Stimulated activated CD4-positive, alpha-beta T cell treated with anti-CD3 and anti-CD28 coated beads, TNF-alpha, amount 100 ng/mL, for 24 hours (primary cell): Measurements from ENCODE around the gene MRPS9.
A peak's percentile ranks its signal among the peaks of the same experiment; 100 is the strongest.

Experiments
- DNase-seq, 3 experiments: peaks; one replicate each; pipeline ENCODE4 v3.0.0-alpha.2; 2020; ENCODE audit warnings: low read depth in 3 of 3

Gene MRPS9

DNA sequence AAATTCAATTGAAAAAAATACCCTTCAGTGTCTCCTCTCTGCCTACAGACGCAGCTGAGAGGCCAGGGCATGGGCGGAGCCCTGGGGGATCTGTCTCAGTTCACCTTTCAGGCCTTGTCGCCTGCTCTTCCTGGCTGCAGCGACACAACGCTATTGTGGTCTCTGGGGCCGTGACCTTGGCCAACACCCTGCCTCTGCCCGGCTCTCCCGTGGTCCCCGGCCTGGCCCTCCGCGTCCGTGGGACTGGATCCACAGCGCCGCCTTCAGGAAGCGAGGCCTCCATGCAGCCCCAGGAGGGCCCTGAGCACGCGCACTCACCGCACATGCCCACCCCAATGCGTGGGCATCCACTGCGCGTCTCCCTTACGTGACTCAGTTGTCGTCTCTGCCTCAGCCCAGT is 81.1 kb downstream of the MRPS9 start:
- DNase-seq = no peak

GRCh38 chr2:105121434-105121833 is 83.6 kb downstream of the MRPS9 start:
- DNase-seq = no peak

- no peak for DNase-seq
Measured at GRCh38 chr2:105125428-105125827, 87.6 kb downstream of the MRPS9 start.

GRCh38 chr2:105125920-105126319 is 88.1 kb downstream of the MRPS9 start:
- no peak for DNase-seq

- DNase-seq = no peak
Measured at GRCh38 chr2:105126336-105126735, 88.5 kb downstream of the MRPS9 start.

DNA sequence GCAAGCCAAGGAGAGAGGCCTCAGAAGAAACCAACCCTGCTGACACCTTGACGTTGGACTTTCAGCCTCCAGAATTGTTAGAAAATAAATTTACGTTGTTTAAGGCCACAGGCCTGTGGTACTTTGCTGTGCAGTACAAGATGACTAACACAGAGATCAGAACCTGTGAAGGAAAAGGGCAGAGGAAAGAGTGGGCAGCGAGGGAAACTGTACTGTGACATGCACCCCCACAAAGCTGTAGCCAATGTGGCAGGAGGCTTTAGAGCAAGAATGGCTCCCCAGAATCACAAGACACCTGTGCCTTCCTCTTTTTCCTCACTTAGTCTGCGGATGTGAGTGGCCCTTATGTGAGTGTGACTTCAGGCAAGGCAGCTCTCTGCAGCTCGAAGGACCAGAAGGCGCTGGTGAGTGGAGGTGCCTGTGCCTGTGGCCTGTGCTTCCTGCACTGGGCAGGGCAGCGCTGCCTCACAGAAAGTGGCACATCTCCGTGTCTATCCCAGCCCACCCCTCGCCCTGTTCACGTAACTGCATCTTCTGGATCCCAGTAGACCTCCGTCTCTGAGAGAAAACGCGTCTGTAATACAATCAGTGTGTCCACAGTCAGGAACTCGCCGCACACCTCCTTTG is 89.5 kb downstream of the MRPS9 start:
- DNase-seq = no peak

DNA sequence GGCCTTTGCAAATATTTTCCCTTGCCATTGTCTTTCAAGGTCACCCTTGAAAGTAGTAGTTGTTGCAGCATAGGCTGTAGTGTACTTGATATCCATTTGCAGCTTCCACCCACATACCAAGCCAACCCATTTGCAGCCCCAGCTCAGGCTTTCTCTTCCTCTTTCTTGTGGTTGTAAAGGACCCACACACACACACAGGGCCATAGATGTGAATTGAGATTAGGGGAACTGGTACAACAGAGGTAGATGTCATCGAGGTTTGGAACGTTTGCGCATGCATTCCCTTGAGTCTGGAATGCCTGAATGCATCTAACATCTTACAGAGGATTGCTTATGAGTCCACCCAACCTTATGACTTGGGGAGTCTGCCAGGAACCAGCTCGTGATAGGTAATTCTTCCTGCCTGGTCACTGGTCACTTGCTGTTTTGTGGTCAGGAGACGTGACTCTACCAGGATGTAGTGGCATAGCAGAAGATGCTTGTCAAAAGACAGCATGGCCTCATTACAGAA is 91.9 kb downstream of the MRPS9 start:
- no peak for DNase-seq

DNA sequence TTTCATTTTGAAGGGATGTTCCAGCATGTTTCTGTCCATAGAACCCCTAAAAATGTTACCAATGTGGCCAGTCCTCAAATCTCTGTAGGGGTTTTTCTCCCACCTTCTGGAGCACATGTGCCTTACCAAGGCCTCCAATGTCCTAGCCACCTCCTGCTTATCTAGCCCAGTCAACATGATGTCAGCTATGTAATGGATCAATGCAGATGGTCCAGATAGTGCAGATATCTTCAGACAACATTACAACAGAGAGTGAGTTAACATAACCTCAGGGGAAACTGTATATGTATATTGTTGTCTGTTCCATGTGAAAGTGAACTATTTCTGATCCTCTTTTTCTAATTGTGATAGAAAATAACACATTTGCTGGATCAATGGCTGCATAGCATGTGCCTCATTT is 92.7 kb downstream of the MRPS9 start:
- DNase-seq = no peak

GRCh38 chr2:105134081-105134480 is 96.2 kb downstream of the MRPS9 start:
- no peak for DNase-seq

- DNase-seq = no peak
Measured at GRCh38 chr2:105135436-105135835, 97.6 kb downstream of the MRPS9 start.

- no peak for DNase-seq
Measured at GRCh38 chr2:105136394-105136793, 98.5 kb downstream of the MRPS9 start.

- no peak for DNase-seq
Measured at GRCh38 chr2:105138643-105139042, 100.8 kb downstream of the MRPS9 start.

- DNase-seq = no peak
Measured at GRCh38 chr2:105139556-105140239, 101.8 kb downstream of the MRPS9 start.

DNA sequence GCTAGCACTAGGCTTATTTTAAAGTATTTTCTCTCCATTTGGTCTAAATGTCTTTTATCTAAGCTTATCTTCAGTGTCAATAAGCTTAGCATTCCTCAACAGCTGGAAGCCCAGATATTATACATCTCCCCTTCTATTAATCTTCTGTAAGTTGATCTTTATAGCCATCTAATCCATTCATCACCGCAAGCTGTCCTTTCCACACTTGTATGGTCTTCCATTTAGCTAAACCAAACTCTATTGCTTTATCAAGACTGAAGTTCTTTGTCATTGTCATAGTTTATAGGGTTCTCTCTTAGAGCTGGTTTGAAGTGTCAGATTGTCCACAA is 102.3 kb downstream of the MRPS9 start:
- DNase-seq = no peak

- DNase-seq = no peak
Measured at GRCh38 chr2:105141099-105141614, 103.3 kb downstream of the MRPS9 start.

GRCh38 chr2:105142239-105142638 is 104.4 kb downstream of the MRPS9 start:
- no peak for DNase-seq

GRCh38 chr2:105143094-105143466 is 105.2 kb downstream of the MRPS9 start:
- no peak for DNase-seq

DNA sequence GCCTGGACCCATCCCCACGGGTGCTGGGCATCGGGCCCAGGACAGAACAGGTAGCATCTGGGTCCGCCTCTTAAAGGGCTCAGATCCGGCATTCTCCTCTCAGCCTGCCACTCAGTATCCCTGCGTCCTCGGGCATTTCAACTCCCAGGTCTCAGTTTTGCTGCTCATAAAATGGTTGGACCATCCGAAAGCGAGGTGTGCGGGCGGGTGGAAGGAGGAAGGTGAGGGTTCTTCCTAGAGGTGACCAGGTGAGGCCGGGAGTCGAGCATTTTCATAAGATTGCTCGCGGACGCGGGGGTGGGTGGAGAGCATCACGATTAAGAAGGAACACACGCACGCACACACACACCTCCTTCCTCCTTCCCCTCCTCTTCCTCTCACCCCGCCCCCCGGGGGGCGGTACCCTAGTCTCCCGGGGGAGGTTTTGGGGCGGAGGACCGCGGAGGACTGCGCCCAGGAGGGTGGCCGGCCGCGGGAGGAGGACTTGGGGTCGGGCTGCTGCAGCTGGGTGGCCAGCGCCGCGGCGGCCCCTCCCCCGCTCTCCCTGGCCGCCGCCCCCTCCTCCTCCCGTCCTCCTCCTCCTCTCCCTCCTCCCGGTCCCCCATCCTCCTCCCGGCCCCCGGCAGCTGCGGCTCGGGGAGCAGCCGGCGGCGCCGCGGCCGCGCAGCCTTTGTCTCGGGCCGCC is 105.7 kb downstream of the MRPS9 start:
- DNase-seq = peak in 1 of 3 experiments; percentile 50

DNA sequence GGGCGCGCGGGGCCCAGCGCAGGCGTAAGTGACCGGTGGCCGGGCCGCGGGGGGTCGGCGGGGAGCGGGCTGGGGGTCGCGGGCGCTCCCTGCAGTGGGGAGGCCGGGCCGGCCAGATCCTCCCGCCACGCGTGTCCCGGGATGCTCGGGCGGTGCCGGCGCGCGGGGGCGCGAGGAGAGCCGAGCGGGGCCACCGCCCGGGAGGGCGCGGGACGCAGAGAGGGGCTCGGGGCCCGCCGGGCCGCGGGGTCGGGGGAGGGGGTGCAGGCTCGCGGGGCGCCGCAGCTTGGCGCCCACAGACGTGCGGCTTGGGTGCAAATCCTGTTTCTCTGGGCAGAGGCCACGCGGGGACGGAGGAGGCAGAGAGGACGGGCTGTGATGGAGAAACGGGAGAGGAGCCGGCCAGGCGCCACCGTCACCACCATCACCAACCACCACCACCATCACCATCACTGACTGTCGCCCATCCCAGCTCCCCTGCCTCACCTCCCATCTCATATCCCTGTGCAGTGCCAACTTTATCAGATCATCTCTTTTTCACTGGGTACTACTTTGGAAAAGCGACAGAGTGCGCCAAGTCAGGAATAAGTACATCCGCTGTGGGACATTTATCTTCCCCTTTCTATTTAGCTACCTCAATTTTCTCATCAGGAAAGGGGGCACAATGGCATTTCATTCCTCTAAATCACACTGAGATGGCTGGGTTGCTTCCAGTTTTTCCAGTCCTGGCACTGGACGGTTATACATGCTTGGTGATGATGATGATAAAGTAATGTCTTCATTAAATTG is 106.5 kb downstream of the MRPS9 start:
- no peak for DNase-seq

DNA sequence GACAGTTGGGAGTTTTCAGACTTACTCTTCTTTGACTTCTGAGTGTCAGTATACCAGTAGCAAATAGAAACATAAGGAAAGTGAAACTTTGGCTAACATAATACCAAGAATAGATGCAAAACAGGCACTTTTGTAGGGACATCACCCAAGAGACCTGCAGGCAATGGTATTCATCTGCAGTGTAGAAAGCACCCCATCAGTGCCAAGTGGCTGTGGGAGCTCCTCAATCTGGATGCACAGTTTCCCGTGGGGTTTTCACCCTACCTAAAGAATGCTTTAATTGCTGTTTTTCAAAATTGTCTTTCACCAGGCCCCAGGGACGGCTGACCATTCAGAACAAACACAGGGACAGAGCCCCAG is 107.1 kb downstream of the MRPS9 start:
- DNase-seq = no peak

DNA sequence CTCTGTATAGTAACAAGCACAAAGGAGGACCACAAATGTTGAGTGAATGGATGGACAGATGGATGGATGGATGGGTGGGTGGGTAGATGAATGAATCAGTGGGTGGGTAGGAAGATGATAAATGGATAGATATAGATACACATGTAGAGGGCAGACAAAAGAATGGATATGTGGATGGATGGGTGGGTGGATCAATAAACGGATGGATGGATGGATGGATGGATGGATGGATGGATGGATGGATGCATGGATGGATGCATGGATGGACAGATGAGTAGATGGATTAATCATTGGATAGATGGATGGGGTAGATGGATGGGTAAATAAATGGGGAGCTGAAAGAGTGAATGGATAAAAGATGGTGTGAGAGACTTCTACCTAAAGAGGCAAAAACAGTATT is 111.4 kb downstream of the MRPS9 start:
- DNase-seq = no peak
